ENCODE measurements around the gene THAP4. TPM values are rescaled to one million over a fixed set of nuclear protein-coding genes. Genes with fewer than 3 reads are reported as not detected.

THAP4 gene
- total RNA-seq, 1 donor from 2014 or later: 38.9 TPM

DNA sequence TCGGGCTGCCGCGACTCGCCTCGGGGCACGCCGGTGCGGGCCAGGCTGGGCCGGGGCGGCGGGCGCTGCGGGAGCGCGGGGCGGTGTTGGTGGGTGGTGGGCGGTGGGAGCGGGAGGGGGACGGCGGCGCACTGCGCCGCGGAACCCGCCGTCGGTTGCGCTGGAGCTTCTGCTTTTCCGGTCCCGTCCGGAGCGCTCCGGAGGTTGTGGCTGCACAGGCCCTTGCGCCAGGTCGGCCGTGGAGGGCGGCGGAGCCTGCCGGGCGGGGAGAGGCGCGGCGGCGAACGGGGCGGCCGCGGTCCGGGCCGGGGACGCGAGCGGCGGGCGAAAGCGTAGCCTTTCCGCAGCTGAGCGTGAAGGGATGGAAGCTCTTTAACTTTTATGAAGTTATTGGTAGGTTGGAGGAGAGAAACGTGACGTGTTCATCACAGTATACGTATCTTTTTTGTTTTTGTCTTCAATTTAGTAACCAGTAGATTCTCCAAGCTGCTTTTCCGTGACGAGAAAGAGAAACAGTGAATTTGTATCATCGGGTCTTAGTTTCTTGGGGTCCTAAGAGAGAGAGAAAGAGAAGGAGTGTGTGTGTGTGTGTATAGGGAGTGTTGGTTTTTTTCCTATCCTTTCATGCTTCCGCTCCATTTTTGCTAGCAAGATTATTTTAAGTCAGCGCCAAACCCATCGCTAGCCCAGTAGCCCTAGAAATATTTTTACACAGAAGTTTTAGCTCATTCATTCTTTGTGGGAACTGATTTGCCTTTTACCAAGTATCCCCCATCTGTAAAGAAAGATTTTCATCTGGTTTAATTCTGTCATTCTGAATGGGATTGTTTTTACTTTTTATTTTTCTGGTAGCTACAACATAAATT is 1.1 kb upstream of the THAP4 start:
- no peak for ATAC-seq

- peak; percentile 43 for ATAC-seq
These were observed 558 bp downstream of the THAP4 start for GRCh38 chr2:241636182-241637017.

DNA sequence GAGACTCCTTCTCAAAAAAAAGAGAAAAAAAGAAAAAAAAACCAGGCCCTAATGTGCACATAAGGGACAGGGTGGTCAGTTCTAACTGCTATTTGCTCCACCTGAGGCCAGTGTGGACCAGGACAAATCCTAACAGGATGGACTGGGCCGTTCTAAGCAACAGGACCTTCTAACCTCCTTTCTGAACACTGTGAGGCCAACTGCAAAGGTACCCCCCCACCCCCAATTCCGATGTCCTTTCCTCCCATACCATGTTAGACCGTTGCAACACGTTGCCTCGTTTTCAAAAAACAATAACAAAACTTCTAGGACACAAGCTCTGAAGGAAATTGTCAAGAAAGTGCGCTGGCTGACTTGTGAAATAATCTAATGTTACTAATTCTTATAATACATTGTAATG is 1.2 kb downstream of the THAP4 start:
- no peak for ATAC-seq

GRCh38 chr2:241633561-241633960 is 3.4 kb downstream of the THAP4 start:
- no peak for ATAC-seq

- ATAC-seq: no peak
These were observed 4.3 kb downstream of the THAP4 start for GRCh38 chr2:241632478-241633325.

GRCh38 chr2:241629762-241630435 is 7.1 kb downstream of the THAP4 start:
- no peak for ATAC-seq

DNA sequence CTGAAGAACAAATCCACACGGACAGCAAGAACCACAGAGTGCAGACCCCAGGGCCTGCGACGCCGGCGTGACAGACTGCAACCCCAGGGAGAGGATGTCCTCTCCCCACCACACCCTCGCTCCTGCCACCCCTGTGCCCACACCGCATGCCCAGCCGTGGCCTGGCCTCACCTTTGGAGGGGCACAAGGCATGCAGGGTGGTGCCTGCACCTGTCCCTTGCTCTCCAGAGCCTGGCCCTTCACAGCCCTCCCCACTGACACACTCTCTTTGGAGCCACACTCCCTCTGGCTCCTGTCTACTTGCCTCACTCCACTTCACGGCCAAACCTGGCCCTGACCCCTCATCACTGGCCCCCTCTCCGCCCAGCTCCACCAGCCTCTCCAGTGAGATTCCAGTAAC is 9.3 kb downstream of the THAP4 start:
- ATAC-seq: peak; percentile 7

- peak; percentile 80 for ATAC-seq
These were observed 16.6 kb downstream of the THAP4 start for GRCh38 chr2:241620419-241620769.

- peak; percentile 9 for ATAC-seq
These were observed 17.1 kb downstream of the THAP4 start for GRCh38 chr2:241619597-241620418.

DNA sequence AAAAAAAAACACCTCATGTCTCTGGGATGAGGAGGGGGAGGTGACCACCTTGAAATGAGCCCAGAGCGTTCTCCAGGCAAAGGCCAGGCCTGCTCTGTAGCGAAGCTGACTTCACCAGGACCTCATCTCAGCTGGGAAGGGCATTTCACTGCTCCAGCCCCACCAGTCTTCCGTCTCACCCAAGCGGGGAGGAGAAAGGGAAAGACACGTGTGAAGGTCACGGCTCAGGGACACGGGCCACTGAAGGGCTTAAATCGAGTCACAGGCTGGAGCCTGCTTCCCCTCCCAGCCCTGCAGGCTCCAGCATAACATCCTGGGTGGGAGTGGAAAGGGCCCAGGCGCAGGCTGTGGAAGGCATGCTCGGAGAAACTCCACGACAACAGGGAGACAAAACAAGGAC is 18.1 kb downstream of the THAP4 start:
- no peak for ATAC-seq

DNA sequence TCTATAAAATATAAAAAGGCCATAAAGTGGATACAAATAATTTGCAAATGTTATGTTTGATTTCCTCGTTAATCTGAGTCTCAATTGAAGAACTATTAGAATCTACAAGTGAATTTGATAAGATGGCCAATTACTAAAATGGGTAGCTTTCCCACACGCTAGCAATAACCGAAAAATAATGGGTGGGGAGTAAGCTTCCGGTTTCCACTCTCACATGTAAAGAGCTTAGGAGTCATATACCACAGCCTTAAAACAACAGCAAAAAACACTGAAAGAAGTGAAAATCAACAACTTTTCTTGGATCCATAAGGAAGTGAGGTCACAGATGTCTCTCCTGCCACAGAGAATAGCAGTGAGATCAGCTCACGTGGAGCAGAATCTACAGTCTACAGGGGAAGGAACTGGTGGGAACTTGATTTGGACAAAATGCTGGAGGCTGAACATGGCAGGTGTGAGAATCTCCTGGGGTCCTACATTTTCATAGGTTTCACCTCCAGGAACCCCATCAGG is 18.6 kb downstream of the THAP4 start:
- no peak for ATAC-seq

DNA sequence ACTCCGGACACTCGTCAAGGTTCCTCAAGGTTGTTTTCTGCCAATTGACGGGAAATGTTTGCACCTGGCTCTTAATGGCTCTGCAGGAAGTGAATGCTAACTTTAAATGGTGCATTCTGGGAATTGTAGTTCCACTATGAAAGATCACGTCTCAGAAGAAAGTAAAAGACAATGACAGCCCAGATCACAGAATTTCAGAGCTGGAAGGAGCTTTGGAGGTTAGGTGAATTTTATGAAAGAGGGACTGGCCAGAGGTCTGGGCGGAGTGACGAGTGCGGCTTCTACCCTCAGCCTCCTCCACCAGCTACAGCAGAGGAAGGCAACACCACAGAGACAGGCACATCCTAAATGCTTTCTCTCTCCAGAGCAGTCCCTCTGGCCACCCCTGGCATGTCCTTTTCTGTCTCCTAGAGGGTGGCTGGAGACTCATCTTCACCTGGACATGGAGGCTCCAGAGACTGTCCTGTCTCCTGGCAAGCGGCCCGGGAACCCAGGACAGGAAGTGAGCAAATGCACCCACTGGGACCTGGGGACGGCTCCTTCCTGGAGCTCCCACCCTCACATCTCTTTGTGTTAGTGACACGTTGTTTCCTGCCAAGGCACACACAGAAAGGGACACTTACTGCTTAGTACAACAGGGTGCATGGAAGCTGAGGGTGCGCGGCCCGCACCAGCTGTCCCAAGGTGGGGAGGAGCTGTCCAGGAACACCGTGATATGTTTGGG is 19.4 kb downstream of the THAP4 start:
- peak; percentile 27 for ATAC-seq

DNA sequence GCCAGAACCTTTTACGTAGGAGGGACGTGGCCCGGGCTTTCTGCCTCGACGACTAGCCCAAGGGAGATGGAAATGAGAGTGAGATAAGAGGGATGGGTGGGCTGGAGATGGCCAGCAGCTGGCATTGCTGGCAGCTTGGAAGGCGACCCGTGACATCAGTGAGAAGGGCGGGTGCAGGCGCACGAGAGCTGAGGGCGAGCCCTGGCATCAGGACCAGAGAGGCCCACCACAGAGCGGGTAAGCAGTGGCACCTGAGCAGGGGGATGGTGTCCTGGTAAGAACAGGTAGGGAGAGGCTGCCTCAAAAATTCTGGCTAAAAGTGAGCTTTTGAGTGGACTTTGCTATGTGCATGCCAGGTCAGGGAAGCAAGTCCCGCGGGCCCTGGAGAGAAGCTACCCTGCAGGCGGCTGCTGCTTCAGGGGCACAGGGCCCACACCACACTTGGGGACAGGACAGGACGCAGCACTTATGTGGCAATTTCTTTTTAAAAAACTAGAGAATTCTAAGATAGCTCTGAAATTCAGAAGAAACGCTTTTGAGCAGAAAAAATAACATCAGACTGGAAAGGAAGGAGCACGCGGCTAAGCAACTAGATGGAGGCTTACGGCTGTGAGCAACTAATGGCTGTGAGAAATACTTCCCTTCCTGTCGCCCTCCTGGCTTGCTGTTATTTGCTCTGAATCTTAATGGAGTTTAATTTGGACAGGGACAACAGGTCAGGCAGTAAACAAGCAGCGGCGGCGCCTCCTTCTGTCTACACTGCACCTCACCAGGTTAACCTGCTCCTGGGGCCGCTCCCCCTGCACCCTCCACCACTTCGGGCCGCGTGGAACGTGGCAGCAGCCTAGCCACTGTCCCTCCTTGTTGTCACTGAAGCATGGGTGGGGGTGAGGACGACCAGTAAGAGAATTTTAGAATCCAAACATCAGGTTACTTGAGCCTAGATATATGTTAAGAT is 20.5 kb downstream of the THAP4 start:
- peak; percentile 29 for ATAC-seq

- ATAC-seq: no peak
These were observed 21.4 kb downstream of the THAP4 start for GRCh38 chr2:241615522-241616052.

GRCh38 chr2:241615041-241615440 is 21.9 kb downstream of the THAP4 start:
- ATAC-seq: no peak

DNA sequence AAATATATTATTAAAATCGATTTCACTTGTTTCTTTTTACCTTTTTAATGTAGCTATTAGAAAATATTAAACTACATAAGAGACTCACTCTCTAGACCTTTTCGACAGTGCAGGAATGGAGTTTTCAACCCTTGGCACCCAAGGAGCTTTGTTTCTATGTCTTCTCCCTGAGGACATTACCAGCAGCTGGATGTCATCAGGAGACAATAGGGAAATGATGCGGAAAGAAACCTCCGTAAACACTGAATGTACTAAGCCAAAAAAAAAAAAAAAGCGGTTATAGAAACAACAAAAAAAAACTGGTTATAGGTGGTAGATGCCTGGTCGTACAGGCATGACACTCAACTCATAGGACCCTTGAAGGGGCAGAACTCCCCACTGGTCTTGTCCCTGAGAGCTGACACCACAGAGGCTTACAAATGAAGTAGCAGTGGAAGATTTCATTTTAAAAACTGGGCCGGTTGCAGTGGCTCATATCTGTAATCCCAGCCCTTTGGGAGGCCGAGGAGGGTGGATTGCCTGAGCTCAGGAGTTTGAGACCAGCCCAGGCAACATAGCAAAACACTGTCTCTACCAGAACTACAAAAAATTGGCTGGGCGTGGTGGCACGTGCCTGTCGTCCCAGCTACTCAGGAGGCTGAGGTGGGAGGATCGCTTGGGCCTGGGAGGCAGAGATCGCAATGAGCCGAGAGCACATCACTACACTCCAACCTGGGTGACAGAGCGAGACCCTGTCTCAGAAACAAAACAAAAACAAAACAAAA is 23.8 kb downstream of the THAP4 start:
- ATAC-seq: no peak

DNA sequence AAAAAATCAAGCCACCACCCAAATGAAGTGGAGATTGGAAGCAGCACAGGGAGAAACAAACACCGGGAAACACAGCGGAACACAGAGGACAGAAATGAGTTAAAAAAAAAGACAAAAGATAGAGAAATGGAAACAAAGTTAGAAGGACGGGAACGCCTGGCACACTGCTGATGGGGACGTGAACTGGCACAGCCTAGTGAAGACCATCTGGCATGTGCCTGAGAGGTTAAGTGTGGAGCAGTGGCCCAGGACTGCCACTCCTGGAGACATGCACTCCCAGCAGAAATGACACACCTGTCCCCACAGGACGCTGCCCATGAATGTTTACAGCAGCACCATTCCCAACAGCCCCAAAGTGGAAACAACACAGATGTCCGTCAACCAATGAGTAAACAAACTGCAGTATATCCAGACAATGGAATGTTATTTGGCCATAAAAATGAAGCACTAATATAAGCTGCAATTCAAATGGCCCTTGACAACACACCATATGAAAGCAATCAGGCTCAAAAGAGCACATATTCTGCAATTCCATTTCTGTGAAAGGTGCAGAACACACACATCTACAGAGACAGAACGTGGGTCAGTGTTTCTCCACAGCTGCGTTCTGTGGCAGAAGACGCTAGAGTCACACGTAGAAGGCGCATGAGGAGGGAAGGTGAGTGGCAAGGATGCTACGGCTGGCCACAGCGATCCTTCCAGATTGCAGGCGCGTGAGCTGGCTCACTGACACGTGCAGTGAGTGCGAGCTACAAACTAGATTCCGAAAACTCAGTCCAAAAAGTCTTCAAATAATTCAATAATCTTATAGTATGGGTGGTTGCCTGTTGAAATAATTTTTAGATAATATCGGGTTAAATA is 24.6 kb downstream of the THAP4 start:
- no peak for ATAC-seq
